ENCODE results near the gene FBLN2.

- no peak for TF ChIP-seq POLR2A (IDR thresholded peaks at IDR 0.05)
- no peak for TF ChIP-seq EP300 (IDR thresholded peaks at IDR 0.05)
- TF ChIP-seq POLR2AphosphoS5 (IDR thresholded peaks at IDR 0.05), result no peak
These were observed 70.8 kb downstream of the FBLN2 start for GRCh38 chr3:13619661-13620230.

Measured in suprapubic skin (tissue), 4 donors.